Lung (tissue), 12 donors: ENCODE results near the gene SPATS2. TPM values are rescaled to one million over a fixed set of nuclear protein-coding genes. Genes with fewer than 3 reads are reported as not detected.

Source experiments
- ATAC-seq: fragments of 200-7000 bp; cut with Tn5 transposase; one replicate; pipeline ENCODE4 v1.9.1; 2020; ENCODE audit warnings: moderate number of reproducible peaks; ENCODE audit not compliant: insufficient read depth, low FRiP score
- DNase-seq, 3 donors: peaks; one replicate each; pipeline ENCODE4 v3.0.0-alpha.2; 2013 to 2017
- H3K27ac ChIP-seq, 2 donors: one replicate each; pipeline ENCODE4 v1.5.1; 2013; ENCODE audit warnings: mild to moderate bottlenecking in 2 of 2, moderate library complexity in 2 of 2, control low read depth in 1 of 2, inconsistent platforms in 1 of 2, low read depth in 1 of 2, low read length in 1 of 2
- H3K27me3 ChIP-seq, 3 donors: one replicate each; pipeline ENCODE4 v1.5.1; 2013; ENCODE audit warnings: low read length in 2 of 3; ENCODE audit not compliant: control insufficient read depth in 3 of 3, insufficient read depth in 3 of 3
- H3K36me3 ChIP-seq, 4 donors: one replicate each; pipeline ENCODE4 v1.5.1; 2013; ENCODE audit warnings: low read length in 4 of 4, mild to moderate bottlenecking in 1 of 4, moderate library complexity in 1 of 4; ENCODE audit not compliant: control insufficient read depth in 4 of 4, insufficient read depth in 4 of 4
- H3K4me1 ChIP-seq, 5 donors: one replicate each; pipeline ENCODE4 v1.5.1; 2013; ENCODE audit warnings: low read length in 5 of 5, mild to moderate bottlenecking in 2 of 5, moderate library complexity in 1 of 5; ENCODE audit not compliant: control insufficient read depth in 5 of 5, insufficient read depth in 5 of 5
- H3K4me3 ChIP-seq: one replicate; pipeline ENCODE4 v1.5.1; 2013; ENCODE audit warnings: mild to moderate bottlenecking, control low read depth, moderate library complexity
- H3K9ac ChIP-seq, 2 donors: one replicate each; pipeline ENCODE4 v1.5.1; 2013; ENCODE audit warnings: low read length in 2 of 2, control low read depth in 1 of 2; ENCODE audit not compliant: insufficient read depth in 1 of 2
- H3K9me3 ChIP-seq, 4 donors: one replicate each; pipeline ENCODE4 v1.5.1; 2013; ENCODE audit warnings: low read length in 3 of 4, mild to moderate bottlenecking in 1 of 4, moderate library complexity in 1 of 4; ENCODE audit not compliant: control insufficient read depth in 4 of 4, insufficient read depth in 3 of 4
- CTCF ChIP-seq: IDR thresholded peaks from 2 replicates; pipeline ENCODE4 v1.5.1; 2012; ENCODE audit warnings: mild to moderate bottlenecking; ENCODE audit errors: control extremely low read depth, extremely low read depth
- WGBS, 2 donors: extraction: QIAGEN DNeasy Blood & Tissue Kit; methylation state at CpG; one replicate each; pipeline ENCODE4 v1.1.7; 2013; 5-methylcytosine and 5-hydroxymethylcytosine counted together
- polyA plus RNA-seq, 2 donors: library from polyadenylated mRNA; stranded (reverse); fragments of 200-250 nt; gene quantifications; one replicate each; pipeline ENCODE4 v1.2.1, GENCODE V29; 2013
- total RNA-seq, 2 donors: library from RNA; depleted of rRNA in 1 of 2; stranded (reverse); fragments of >200 nt in 1 of 2; gene quantifications; one replicate each; pipeline ENCODE4 v1.2.1, GENCODE V29; 2014 to 2021
- donor health status: control.
- donor health status: control.
- donor health status: Bipolar disorder and iron deficiency.
- donor health status: healthy.
- donor health status: DM: yes; HTN: yes; CAD: no.

The SPATS2 gene
- total and polyA plus RNA-seq, 4 donors = 6.6 to 48.8 (median 10.0) TPM

GRCh38 chr12:49558526-49558925 lies 191.3 kb downstream of the SPATS2 start:
- H3K9me3 ChIP-seq = no peaks in the 10 kb centered on the region
- no peak for ATAC-seq
- no peak for DNase-seq
- no peaks in the 10 kb centered on the region for H3K4me1 ChIP-seq
- 87 to 94% methylated on average over 12 to 13 of the region's 13 CpGs for WGBS, 2 donors
- H3K27me3 ChIP-seq = no peaks in the 10 kb centered on the region
- TF ChIP-seq CTCF = no peak
- H3K36me3 ChIP-seq = peaks cover 17 to 63% (median 25%) of the 10 kb centered on the region in 4 donors
- no peak overlapping the region for H3K9ac ChIP-seq
- H3K27ac ChIP-seq = no peak overlapping the region
- H3K4me3 ChIP-seq = no peak overlapping the region

DNA sequence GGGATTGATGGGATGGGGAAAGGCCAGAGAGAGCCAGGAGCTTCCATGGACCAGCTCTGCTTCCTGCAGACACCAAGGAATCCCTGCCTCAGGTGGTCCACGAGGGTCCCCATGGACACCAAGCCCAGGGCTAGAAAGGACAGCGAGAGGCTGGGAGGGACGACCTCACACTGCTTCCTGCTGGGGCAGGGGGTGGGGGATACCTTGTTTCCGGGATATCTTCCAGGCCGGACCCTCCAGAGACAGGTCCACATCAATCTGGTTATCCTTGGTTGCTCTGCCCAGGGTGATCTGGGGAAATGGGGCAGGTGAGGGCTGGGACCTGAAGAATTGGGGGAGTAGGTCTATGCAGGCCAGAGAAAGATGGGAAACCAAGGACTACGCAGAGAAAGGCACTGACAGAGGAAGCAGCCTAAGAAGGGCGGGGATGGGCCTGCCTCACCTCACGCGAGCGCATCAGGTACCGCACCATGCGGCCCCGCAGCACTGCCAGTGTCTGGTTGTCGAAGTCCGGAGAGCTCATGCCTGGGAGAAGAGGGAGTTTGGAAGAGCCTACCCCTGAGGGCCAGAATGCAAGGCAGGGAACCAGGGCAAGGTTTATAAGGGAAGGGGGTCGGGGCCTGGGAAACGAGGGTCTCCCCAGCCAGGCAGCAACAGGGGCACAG lies 191.9 kb downstream of the SPATS2 start:
- Histone ChIP-seq H3K9me3 (no peaks in the 10 kb centered on the region), H3K36me3 (peaks cover 17 to 65% (median 29%) of the 10 kb centered on the region in 4 donors), H3K4me1 (no peaks in the 10 kb centered on the region), H3K27me3 (no peaks in the 10 kb centered on the region), H3K9ac (no peak overlapping the region), H3K27ac (no peak overlapping the region), H3K4me3 (no peak overlapping the region)
- ATAC-seq (no peak), DNase-seq (no peak)
- 96% methylated on average over 17 of the region's 17 CpGs for WGBS, 2 donors
- TF ChIP-seq CTCF = no peak

DNA sequence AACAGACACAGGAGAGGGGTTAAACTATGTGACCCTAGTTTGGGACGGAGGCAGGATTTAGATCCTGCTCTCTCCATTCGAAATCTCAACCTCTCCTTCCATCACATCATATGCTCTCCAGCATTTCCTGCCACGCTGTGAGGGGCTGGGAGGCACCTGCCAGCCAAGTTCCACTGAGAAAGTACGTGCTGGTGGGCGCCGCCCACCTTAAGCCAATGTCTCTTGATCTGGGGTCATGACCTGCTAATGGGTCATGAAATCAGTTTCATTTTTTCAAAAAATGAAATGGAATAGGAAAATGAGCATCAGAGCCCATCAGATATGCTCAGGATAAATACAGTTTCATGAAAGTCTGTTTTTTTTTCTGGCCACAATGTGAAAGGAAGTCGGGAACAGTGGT lies 193.4 kb downstream of the SPATS2 start:
- no peak for ATAC-seq
- Histone ChIP-seq H3K27me3 (no peaks in the 10 kb centered on the region), H3K36me3 (peaks cover 17 to 76% (median 37%) of the 10 kb centered on the region in 4 donors), H3K27ac (no peak overlapping the region), H3K9me3 (no peaks in the 10 kb centered on the region), H3K4me1 (peaks cover 0 to 4% (median 0%) of the 10 kb centered on the region in 5 donors), H3K4me3 (no peak overlapping the region), H3K9ac (no peak overlapping the region)
- no peak for TF ChIP-seq CTCF
- 87 to 95% methylated on average over 7 of the region's 7 CpGs for WGBS, 2 donors
- no peak for DNase-seq

DNA sequence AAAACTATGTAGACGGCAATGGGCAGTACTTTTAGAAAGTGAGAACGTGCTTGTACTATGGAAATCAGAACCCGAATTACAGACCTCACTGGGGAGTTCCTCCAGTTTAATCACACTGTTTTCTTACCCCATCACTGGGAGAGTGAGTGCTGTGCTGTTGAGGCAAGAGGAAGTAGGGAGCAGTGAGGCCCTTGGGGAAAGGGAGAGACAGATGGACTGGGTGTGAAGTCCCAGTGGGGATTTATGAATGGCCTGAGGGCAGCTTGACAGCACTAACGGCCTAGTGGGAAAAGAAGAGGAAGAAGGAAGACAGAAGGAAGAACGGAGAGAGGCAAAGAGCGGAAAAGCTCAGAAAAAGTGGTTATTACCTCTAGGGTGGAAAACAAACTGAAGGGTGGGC lies 195.0 kb downstream of the SPATS2 start:
- Histone ChIP-seq H3K36me3 (peaks cover 17 to 63% (median 35%) of the 10 kb centered on the region in 4 donors), H3K9ac (no peak overlapping the region), H3K27ac (no peak overlapping the region), H3K27me3 (no peaks in the 10 kb centered on the region), H3K4me1 (peaks cover 0 to 8% (median 7%) of the 10 kb centered on the region in 5 donors), H3K9me3 (no peaks in the 10 kb centered on the region), H3K4me3 (no peak overlapping the region)
- DNase-seq = peak in 1 of 3 donors; percentile 1
- no peak for ATAC-seq
- 86 to 88% methylated on average over 6 of the region's 6 CpGs for WGBS, 2 donors
- TF ChIP-seq CTCF = no peak
